Heart right ventricle (tissue), 16 donors: ENCODE measurements around the gene DHX32. TPM values are rescaled to one million over a fixed set of nuclear protein-coding genes. Genes with fewer than 3 reads are reported as not detected.

Experiments used
- ATAC-seq, 8 donors: fragments of 200-7000 bp; cut with Tn5 transposase; one replicate each; pipeline ENCODE4 v1.9.1; 2020; ENCODE audit warnings: mild to moderate bottlenecking in 8 of 8, moderate library complexity in 8 of 8, moderate number of reproducible peaks in 1 of 8
- DNase-seq, 2 donors: peaks; one replicate each; pipeline ENCODE4 v3.0.0-alpha.2; 2020
- H3K27ac ChIP-seq, 10 donors: fragments of 200-600 bp; sonication (generic) in 2 of 10; one replicate each; pipeline versions ENCODE4 v1.5.0 to v1.8.0; 2020 to 2022; ENCODE audit warnings: mild to moderate bottlenecking in 3 of 10
- H3K27me3 ChIP-seq, 7 donors: fragments of 200-600 bp; one replicate each; pipeline ENCODE4 v1.8.0; 2021 to 2022; ENCODE audit warnings: mild to moderate bottlenecking in 2 of 7
- H3K36me3 ChIP-seq, 9 donors: fragments of 200-600 bp; sonication (generic) in 1 of 9; one replicate each; pipeline versions ENCODE4 v1.5.0 to v1.8.0; 2020 to 2022; ENCODE audit warnings: mild to moderate bottlenecking in 2 of 9
- H3K4me1 ChIP-seq, 9 donors: fragments of 200-600 bp; sonication (generic) in 1 of 9; one replicate each; pipeline versions ENCODE4 v1.5.0 to v1.8.0; 2020 to 2022; ENCODE audit warnings: mild to moderate bottlenecking in 4 of 9
- H3K4me3 ChIP-seq, 10 donors: fragments of 200-600 bp; sonication (generic) in 2 of 10; one replicate each; pipeline versions ENCODE4 v1.5.0 to v1.8.0; 2020 to 2022; ENCODE audit warnings: mild to moderate bottlenecking in 7 of 10, moderate library complexity in 2 of 10
- H3K9me3 ChIP-seq, 11 donors: fragments of 200-600 bp in 10 of 11; sonication (generic) in 2 of 11; one replicate each; pipeline versions ENCODE4 v1.5.0 to v1.8.0; 2013 to 2022; ENCODE audit warnings: mild to moderate bottlenecking in 2 of 11, control low read depth in 1 of 11, moderate library complexity in 1 of 11
- CTCF ChIP-seq, 9 donors: fragments of 200-600 bp; sonication (generic) in 2 of 9; IDR thresholded peaks; one replicate each; pipeline versions ENCODE4 v1.5.0 to v1.8.0; 2021 to 2022; ENCODE audit warnings: antibody characterized with exemption in 9 of 9, mild to moderate bottlenecking in 5 of 9, moderate library complexity in 1 of 9
- WGBS, 2 donors: extraction: QIAGEN DNeasy Blood & Tissue Kit; methylation state at CpG; one replicate each; pipeline ENCODE4 v1.1.7; 2013; ENCODE audit warnings: inconsistent platforms in 1 of 2; 5-methylcytosine and 5-hydroxymethylcytosine counted together
- intact Hi-C, 10 donors: fragments of 100-400 bp; cut with DNase I; formaldehyde crosslinking; loops; one replicate each; pipeline versions ENCODE4 v1.11.1 to v1.14.2; 2022
- polyA plus RNA-seq, 2 donors: library from polyadenylated mRNA; stranded (reverse); fragments of 200-250 nt; gene quantifications; one replicate each; pipeline ENCODE4 v1.2.3, GENCODE V29; 2013
- total RNA-seq, 10 donors: library from RNA; stranded (reverse); fragmentation: NEBNext Ultra II Directional in 3 of 10; extraction: Animal tissue kit (Norgen Biotek cat#: 25700) in 3 of 10; gene quantifications; one replicate each; pipeline versions ENCODE4 v1.2.1 to v1.2.4, GENCODE V29; 2021 to 2023
- donor health status: Arrhythmogenic right ventricular cardiomyopathy.
- donor health status: ischemic (EF 13 %, LVEDD 7.1; RV severe dilation, severe dysfunction).
- donor health status: healthy with polysubstance abuse.
- donor health status: DM: no; HTN: yes; CAD: no.
- donor health status: DM: no; HTN: no; CAD: no.
- donor health status: ischemic (EF 25% LVEDD 6.9; RV normal size, moderate dysfunction).
- donor health status: ischemic (EF 25% LVEDD 5.7; RV mildly dilated, moderate dysfunction).
- donor health status: healthy.
- donor health status: DM: yes; HTN: yes; CAD: no.
- donor health status: Ischemic cardiomyopathy.
- donor health status: ischemic (EF 35%, LVEDD 5.7; RV mildly dilated, moderate dysfunction).
- donor health status: nonischemic (EF 11% LVEDD 7.7; RV severe dilation, severe dysfunction).
- donor health status: DM: yes; HTN: yes; CAD: no.
- donor health status: PGD.
- donor health status: ischemic (EF 29% LVEDD 5.4; RV normal size, mild dysfunction).
- donor health status: nonischemic (EF 23%, LVEDD 6.1; RV moderate dilation, normal function).

DHX32 gene
- total and polyA plus RNA-seq, 12 donors: 15.8 to 81.7 (median 48.0) TPM

- TF ChIP-seq CTCF (IDR thresholded peaks at IDR 0.05): no peak
- no peak for ATAC-seq
- no peaks in the 10 kb centered on the region for H3K27me3 ChIP-seq
- peak overlapping the region in 1 of 10 donors; percentile 0 for H3K4me3 ChIP-seq
- H3K36me3 ChIP-seq: peaks cover 0 to 20% (median 0%) of the 10 kb centered on the region in 9 donors
- H3K27ac ChIP-seq: no peak overlapping the region
- 44 to 52% methylated on average over 1 of the region's 1 CpG for WGBS, 2 donors
- intact Hi-C loops: loop anchor here in 4 of 10 donors (5.0 to 10.0 kb wide), 3 partner anchors 96 to 653 kb away; no protein-coding TSS in a partner anchor
- no peak for DNase-seq
- H3K4me1 ChIP-seq: peaks cover 15 to 42% (median 32%) of the 10 kb centered on the region in 9 donors
- H3K9me3 ChIP-seq: no peaks in the 10 kb centered on the region
Observed at GRCh38 chr10:125820701-125821100, 60.4 kb downstream of the DHX32 start.

DNA sequence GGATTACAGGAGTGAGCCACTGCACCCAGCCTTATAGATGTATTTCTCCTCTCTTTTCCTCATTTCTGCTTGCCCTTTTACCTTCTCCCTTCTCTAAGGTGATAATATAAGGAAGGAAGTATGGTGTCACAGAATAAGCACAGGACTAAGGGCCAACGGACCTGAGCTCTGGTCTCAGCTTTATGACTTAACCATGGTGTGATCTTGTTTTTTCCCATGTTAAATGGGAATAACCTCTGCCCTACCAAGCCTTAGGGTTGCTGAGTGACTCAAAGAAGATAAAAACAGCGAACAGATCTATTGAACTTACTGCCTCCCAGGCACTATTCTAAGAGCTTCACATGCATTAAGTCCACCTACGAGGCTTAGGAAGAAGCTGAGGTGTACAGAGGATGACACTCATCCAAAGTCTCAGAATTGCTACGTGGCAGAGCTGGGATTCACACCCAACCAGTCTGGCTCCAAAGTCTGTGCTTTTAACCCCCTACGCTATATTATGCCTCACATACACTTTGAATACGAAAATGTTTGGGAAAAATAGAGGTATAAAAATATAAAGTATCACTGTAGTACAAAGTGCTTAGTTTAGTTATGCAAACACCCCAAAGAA, 63.6 kb downstream of the DHX32 start:
- intact Hi-C loops: no loop called here
- DNase-seq: no peak
- Histone ChIP-seq H3K4me1 (peaks cover 5 to 21% (median 11%) of the 10 kb centered on the region in 9 donors), H3K4me3 (no peak overlapping the region), H3K36me3 (peaks cover 0 to 45% (median 16%) of the 10 kb centered on the region in 9 donors), H3K27ac (no peak overlapping the region), H3K9me3 (no peaks in the 10 kb centered on the region), H3K27me3 (no peaks in the 10 kb centered on the region)
- 85 to 89% methylated on average over 6 of the region's 6 CpGs for WGBS, 2 donors
- ATAC-seq: no peak
- no peak for TF ChIP-seq CTCF (IDR thresholded peaks at IDR 0.05)

- TF ChIP-seq CTCF (IDR thresholded peaks at IDR 0.05): no peak
- Histone ChIP-seq H3K36me3 (peaks cover 0 to 54% (median 18%) of the 10 kb centered on the region in 9 donors), H3K4me1 (peaks cover 0 to 12% (median 2%) of the 10 kb centered on the region in 9 donors), H3K27me3 (no peaks in the 10 kb centered on the region), H3K9me3 (no peaks in the 10 kb centered on the region), H3K4me3 (no peak overlapping the region), H3K27ac (no peak overlapping the region)
- DNase-seq (no peak), ATAC-seq (no peak)
- intact Hi-C loops: no loop called here
- WGBS, 2 donors: 75 to 80% methylated on average over 4 of the region's 4 CpGs
Observed at GRCh38 chr10:125816548-125816947, 64.5 kb downstream of the DHX32 start.

- 0% methylated on average over 1 of the region's 1 CpG for WGBS, 2 donors
- H3K4me3 ChIP-seq: no peak overlapping the region
- H3K27ac ChIP-seq: no peak overlapping the region
- peaks cover 0 to 62% (median 26%) of the 10 kb centered on the region in 9 donors for H3K36me3 ChIP-seq
- TF ChIP-seq CTCF (IDR thresholded peaks at IDR 0.05): no peak
- no peaks in the 10 kb centered on the region for H3K9me3 ChIP-seq
- peaks cover 0 to 4% (median 0%) of the 10 kb centered on the region in 9 donors for H3K4me1 ChIP-seq
- DNase-seq: no peak
- no peak for ATAC-seq
- H3K27me3 ChIP-seq: no peaks in the 10 kb centered on the region
- intact Hi-C loops: no loop called here
Observed at GRCh38 chr10:125815764-125816163, 65.3 kb downstream of the DHX32 start.
